Nephron progenitor cell (in vitro differentiated cells): ENCODE results near the gene CYSRT1.

Experiments used
- DNase-seq: peaks from one replicate; pipeline ENCODE4 v3.0.0; 2021
- H3K27ac Mint-ChIP-seq: 2 replicates; pipeline ENCODE4 v1.8.0; 2021; ENCODE audit warnings: mild to moderate bottlenecking, moderate library complexity, mixed read lengths
- H3K27me3 Mint-ChIP-seq: 2 replicates; pipeline ENCODE4 v1.8.0; 2021; ENCODE audit warnings: mild to moderate bottlenecking, low read depth, mixed read lengths; ENCODE audit not compliant: poor library complexity
- H3K36me3 Mint-ChIP-seq: 2 replicates; pipeline ENCODE4 v1.8.0; 2021; ENCODE audit warnings: low read depth, mixed read lengths
- H3K4me1 Mint-ChIP-seq: 2 replicates; pipeline ENCODE4 v1.8.0; 2021; ENCODE audit warnings: mixed read lengths
- H3K4me3 Mint-ChIP-seq: 2 replicates; pipeline ENCODE4 v1.8.0; 2021; ENCODE audit warnings: mild to moderate bottlenecking, moderate library complexity, mixed read lengths
- H3K9me3 Mint-ChIP-seq: 2 replicates; pipeline ENCODE4 v1.8.0; 2021; ENCODE audit warnings: mild to moderate bottlenecking, moderate library complexity, mixed read lengths
- TF ChIP-seq, protein P1 (sequence below): fragments of 200-600 bp; sonication (generic); IDR thresholded peaks from 2 replicates; pipeline ENCODE4 v1.5.0; 2021; ENCODE audit warnings: antibody characterized with exemption

CYSRT1 gene

DNA sequence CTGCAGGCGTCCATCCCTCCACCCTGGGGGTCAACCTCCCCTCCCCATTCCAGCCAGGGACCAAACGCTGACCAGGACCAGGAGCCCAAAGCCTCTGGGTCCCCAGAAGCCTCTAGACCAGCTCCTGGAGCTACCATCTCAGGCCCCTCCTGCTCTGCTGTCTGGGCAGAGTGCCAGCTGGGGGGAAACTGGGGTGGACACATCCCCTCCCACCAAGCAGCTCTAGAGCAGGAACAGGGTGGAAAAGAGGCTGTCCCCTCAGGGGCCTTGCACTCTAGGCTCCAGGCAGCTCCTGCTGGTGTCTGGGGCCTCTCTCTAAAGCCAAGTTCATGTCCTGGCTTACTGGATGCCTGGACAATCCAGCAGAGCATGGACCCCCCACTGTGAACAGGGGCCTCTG is 32.1 kb upstream of the CYSRT1 start:
- Mint-ChIP-seq H3K27me3 (no peaks in the 10 kb centered on the region), H3K4me3 (no peak overlapping the region), H3K9me3 (no peaks in the 10 kb centered on the region), H3K36me3 (peaks cover 4% of the 10 kb centered on the region), H3K27ac (no peak overlapping the region), H3K4me1 (peaks cover 18% of the 10 kb centered on the region)
- DNase-seq = no peak
- TF ChIP-seq, protein P1, sequence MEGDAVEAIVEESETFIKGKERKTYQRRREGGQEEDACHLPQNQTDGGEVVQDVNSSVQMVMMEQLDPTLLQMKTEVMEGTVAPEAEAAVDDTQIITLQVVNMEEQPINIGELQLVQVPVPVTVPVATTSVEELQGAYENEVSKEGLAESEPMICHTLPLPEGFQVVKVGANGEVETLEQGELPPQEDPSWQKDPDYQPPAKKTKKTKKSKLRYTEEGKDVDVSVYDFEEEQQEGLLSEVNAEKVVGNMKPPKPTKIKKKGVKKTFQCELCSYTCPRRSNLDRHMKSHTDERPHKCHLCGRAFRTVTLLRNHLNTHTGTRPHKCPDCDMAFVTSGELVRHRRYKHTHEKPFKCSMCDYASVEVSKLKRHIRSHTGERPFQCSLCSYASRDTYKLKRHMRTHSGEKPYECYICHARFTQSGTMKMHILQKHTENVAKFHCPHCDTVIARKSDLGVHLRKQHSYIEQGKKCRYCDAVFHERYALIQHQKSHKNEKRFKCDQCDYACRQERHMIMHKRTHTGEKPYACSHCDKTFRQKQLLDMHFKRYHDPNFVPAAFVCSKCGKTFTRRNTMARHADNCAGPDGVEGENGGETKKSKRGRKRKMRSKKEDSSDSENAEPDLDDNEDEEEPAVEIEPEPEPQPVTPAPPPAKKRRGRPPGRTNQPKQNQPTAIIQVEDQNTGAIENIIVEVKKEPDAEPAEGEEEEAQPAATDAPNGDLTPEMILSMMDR = no peak

DNA sequence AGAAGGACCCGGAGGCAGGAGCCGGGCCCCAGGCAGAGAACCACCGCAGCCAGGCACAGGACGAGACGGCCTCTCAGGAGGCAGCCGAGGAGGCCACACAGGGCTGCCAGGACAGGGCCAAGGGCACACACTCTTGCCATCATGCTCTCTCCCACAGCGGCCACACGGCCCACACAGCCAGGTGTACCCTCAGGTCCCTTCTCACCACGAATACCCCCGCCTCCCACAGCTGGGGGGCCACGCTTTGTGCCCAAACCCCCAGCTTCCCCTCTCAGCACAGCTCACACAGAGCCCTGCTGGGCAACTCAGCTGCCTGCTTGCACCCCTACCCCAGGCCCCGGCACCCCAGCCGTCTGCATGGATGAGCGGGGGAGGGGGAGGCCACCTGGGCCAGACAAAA is 31.2 kb upstream of the CYSRT1 start:
- Mint-ChIP-seq H3K27ac (no peak overlapping the region), H3K4me1 (peaks cover 19% of the 10 kb centered on the region), H3K27me3 (no peaks in the 10 kb centered on the region), H3K4me3 (no peak overlapping the region), H3K9me3 (no peaks in the 10 kb centered on the region), H3K36me3 (peaks cover 4% of the 10 kb centered on the region)
- TF ChIP-seq, protein P1 = no peak
- DNase-seq = no peak

DNA sequence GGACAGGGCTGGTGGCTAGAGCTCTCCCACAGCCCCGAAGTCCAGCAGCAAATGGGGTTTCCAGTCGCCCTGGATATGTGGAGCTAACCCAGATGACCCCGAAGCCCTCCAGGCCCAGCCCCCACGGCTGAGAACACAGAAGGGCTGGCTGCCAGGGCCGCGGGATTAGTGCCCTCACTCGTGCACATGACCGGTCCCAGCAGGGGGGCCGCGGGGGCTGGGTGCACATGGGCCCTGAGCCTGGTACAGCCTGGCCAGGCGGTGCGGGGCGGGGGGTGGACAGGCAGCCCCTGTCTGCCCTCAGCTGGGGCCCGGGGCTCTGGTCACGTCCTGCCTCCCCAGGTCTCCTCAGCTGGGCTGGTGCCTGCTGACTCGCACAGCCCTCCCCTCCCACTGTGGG is 30.6 kb upstream of the CYSRT1 start:
- no peaks in the 10 kb centered on the region for H3K27me3 Mint-ChIP-seq
- H3K4me3 Mint-ChIP-seq = no peak overlapping the region
- TF ChIP-seq, protein P1 = no peak
- H3K4me1 Mint-ChIP-seq = peaks cover 16% of the 10 kb centered on the region
- H3K36me3 Mint-ChIP-seq = peaks cover 4% of the 10 kb centered on the region
- DNase-seq = no peak
- H3K27ac Mint-ChIP-seq = no peak overlapping the region
- H3K9me3 Mint-ChIP-seq = no peaks in the 10 kb centered on the region

DNA sequence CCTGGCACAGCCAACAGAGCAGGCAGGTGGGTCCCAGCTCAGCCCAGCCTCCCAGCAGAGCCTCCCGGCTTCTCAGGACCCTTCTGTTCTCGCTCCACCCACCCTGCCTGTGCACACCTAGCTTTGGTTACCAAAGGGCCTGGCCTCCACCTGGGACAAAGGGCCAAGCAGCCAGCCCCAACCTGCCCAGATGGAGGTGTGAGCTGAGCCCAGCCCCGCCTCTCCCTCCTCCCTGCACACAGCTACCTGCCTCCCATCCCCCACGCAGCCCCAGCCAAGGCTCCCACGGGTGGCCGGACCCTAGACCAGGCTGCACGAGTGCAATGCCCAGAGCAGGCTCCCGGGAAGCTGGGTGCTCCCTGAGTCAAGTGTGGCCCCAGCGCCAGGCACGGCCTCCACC is 30.1 kb upstream of the CYSRT1 start:
- Mint-ChIP-seq H3K27ac (peak overlapping the region; percentile 57), H3K9me3 (no peaks in the 10 kb centered on the region)

DNA sequence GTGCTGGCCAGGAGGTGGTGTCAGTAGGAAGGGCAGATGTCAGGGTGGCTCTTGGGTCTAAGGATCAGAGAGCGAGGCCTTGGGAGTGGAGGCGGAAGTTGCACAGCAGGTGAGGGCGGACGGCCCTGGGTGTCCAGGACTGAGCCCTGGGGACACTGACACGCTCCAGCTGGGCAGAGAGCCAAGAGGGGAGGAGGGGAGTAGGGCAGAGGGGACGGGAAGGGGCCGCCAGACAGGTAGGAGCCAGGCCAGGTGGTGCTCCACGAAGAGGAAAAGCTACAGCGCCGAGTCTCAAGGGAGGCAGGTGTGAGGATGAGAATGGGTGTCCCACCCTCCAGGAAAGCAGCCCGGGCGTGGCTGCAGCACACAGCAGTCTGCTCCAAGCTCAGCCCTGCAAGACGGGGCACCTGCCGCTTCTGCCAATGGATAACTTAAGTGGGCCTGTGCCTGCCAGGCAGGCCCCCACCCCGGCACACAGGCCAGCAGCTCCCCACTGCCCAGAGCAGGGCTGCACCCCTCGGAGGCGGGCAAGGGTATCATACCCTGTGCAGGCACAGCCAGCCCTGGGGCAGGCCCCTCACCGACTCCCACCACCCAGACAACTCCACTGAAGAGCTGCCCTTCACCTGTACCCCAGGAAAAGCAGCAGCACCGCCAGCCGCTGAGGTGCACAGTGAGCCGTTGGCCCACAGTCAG is 29.3 kb upstream of the CYSRT1 start:
- no peak for DNase-seq
- Mint-ChIP-seq H3K36me3 (peaks cover 3% of the 10 kb centered on the region), H3K9me3 (no peaks in the 10 kb centered on the region), H3K27me3 (no peaks in the 10 kb centered on the region), H3K27ac (peak overlapping the region; percentile 57), H3K4me1 (peaks cover 12% of the 10 kb centered on the region), H3K4me3 (no peak overlapping the region)
- TF ChIP-seq, protein P1 = no peak

More for the DNA sequence above, 30.1 kb upstream of the CYSRT1 start:
- no peaks in the 10 kb centered on the region for H3K27me3 Mint-ChIP-seq
- H3K4me3 Mint-ChIP-seq = no peak overlapping the region
- TF ChIP-seq, protein P1 = no peak
- DNase-seq = no peak
- H3K36me3 Mint-ChIP-seq = peaks cover 4% of the 10 kb centered on the region
- H3K4me1 Mint-ChIP-seq = peaks cover 15% of the 10 kb centered on the region
